Body of pancreas (tissue), 4 donors: ENCODE results near the gene SLC6A8.

ENCODE experiments used
- POLR2A ChIP-seq, 3 donors: fragments of 450-650 bp; IDR thresholded peaks; one replicate each; pipeline ENCODE4 v1.6.1; 2016; ENCODE audit warnings: antibody characterized with exemption in 3 of 3, mild to moderate bottlenecking in 2 of 3
- TF ChIP-seq, protein P1 (sequence below), 7 experiments: fragments of 450-650 bp in 4 of 7; fragments of 200-600 bp in 3 of 7; sonication (generic) in 3 of 7; IDR thresholded peaks; one replicate each; pipeline ENCODE4 v1.5.1; 2016 to 2019; ENCODE audit warnings: antibody characterized with exemption in 7 of 7

DNA sequence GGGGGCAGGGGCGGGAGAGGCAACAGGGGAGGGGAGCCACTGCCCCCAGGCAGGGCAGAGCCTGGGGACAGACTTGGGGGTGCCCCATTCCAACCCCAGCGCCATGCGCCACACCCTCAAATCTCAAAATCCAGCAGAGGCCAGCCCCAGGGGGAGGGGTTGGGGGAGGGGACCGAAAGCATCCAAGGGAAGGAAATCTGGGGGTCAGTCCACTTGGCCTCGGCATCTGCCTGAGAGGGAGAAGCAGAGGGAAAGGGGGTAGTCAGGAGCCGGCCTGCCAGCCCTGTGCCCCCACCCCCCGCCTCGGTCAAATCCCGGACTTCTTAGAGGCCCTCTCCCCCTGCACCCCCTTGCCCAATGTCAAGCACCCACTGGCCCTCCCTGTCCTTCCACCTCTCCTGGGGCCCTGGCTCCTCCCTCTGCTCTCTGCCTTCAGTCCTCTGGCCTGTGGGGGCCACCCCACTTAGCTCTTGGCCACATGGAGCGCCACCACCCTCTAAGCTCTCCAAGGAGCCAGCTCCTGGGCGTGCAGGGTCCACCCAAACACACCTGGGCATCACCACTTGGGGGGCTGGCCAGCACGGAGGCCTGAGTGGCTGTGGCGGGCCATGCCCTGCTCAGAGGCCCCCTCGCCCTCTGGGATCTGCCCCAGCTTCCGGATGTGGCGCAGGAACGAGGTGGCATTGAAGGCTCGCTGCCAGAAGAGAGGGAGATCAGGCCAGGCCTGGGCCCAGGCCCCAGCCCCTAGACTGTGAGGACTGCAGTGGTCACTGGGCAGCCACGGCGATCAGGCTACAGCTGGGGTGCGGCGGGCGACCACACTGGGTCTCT lies 17.6 kb upstream of the SLC6A8 start:
- TF ChIP-seq, protein P1, sequence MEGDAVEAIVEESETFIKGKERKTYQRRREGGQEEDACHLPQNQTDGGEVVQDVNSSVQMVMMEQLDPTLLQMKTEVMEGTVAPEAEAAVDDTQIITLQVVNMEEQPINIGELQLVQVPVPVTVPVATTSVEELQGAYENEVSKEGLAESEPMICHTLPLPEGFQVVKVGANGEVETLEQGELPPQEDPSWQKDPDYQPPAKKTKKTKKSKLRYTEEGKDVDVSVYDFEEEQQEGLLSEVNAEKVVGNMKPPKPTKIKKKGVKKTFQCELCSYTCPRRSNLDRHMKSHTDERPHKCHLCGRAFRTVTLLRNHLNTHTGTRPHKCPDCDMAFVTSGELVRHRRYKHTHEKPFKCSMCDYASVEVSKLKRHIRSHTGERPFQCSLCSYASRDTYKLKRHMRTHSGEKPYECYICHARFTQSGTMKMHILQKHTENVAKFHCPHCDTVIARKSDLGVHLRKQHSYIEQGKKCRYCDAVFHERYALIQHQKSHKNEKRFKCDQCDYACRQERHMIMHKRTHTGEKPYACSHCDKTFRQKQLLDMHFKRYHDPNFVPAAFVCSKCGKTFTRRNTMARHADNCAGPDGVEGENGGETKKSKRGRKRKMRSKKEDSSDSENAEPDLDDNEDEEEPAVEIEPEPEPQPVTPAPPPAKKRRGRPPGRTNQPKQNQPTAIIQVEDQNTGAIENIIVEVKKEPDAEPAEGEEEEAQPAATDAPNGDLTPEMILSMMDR (IDR thresholded peaks at IDR 0.05): no peak
- no peak for TF ChIP-seq POLR2A (IDR thresholded peaks at IDR 0.05)
